ENCODE measurements around the gene APAF1. TPM values are rescaled to one million over a fixed set of nuclear protein-coding genes. Genes with fewer than 3 reads are reported as not detected.

Gene APAF1
- total and polyA plus RNA-seq, 9 of the 15 experiments (the other 6 are each of a cell fraction or from before 2014, with no cell fraction given) = 5.1 to 15.7 (median 9.9) TPM

GRCh38 chr12:98644712-98645571, at the start of gene APAF1, which contains the start of gene IKBIP (continued):
- TF ChIP-seq SMAD1 (IDR thresholded peaks at IDR 0.05; ENCODE audit: low read depth, low read length, partially characterized antibody) (no peak), USF2 (CRISPR knock-in tag; IDR thresholded peaks at IDR 0.05) (no peak), KDM2B (CRISPR knock-in tag; IDR thresholded peaks at IDR 0.05) (peak; percentile 48; the same call in 1 of the 2 replicates), HNRNPLL (IDR thresholded peaks at IDR 0.05; ENCODE audit: low read depth, low read length, poor library complexity, severe bottlenecking) (peak; percentile 54), ID3 (CRISPR knock-in tag; IDR thresholded peaks at IDR 0.05) (no peak), ID3 (tag; IDR thresholded peaks at IDR 0.05) (no peak), CREB1 (IDR thresholded peaks at IDR 0.05) (peak; percentile 57; the same call in 1 of the 2 replicates), CREB1 (CRISPR knock-in tag; IDR thresholded peaks at IDR 0.05) (no peak; the same call in 1 of the 2 replicates), SP1 (CRISPR knock-in tag; IDR thresholded peaks at IDR 0.05) (peak; percentile 87), E2F1 (CRISPR knock-in tag; IDR thresholded peaks at IDR 0.05) (no peak; the same call in 1 of the 2 replicates), TRIM28 (IDR thresholded peaks at IDR 0.05) (no peak), TAF7 (tag; IDR thresholded peaks at IDR 0.05) (peak; percentile 27; the same call in 1 of the 2 replicates), BCOR (IDR thresholded peaks at IDR 0.05) (no peak), ZNF395 (CRISPR knock-in tag; IDR thresholded peaks at IDR 0.05) (peak; percentile 93), KAT2B (IDR thresholded peaks at IDR 0.05; ENCODE audit: low read depth, low read length) (no peak), FIP1L1 (IDR thresholded peaks at IDR 0.05; ENCODE audit: low read depth, low read length, poor library complexity, severe bottlenecking) (no peak), ZNF143 (CRISPR knock-in tag; IDR thresholded peaks at IDR 0.05) (peak; percentile 63; the same call in 1 of the 2 replicates), ETV5 (CRISPR knock-in tag; IDR thresholded peaks at IDR 0.05; ENCODE audit: low read depth) (0 out of 2 replicates have a peak, but pooled peaks have one; percentile 19), ELF2 (CRISPR knock-in tag; IDR thresholded peaks at IDR 0.05) (0 out of 2 replicates have a peak, but pooled peaks have one; percentile 11), ZFP91 (CRISPR knock-in tag; IDR thresholded peaks at IDR 0.05) (no peak), MTA3 (IDR thresholded peaks at IDR 0.05; ENCODE audit: borderline replicate concordance) (peak; percentile 50), ASH1L (IDR thresholded peaks at IDR 0.05; ENCODE audit: borderline replicate concordance, low read depth, partially characterized antibody) (no peak), SNIP1 (IDR thresholded peaks at IDR 0.05; ENCODE audit: low read depth) (no peak)

Data from K562 (cell line).